GM21526 (cell line): Measurements from ENCODE around the gene MOV10L1.
"Not testable (repeated sequence)": the region's sequence is repeated elsewhere in the genome, so short reads cannot be mapped to it uniquely, and the experiment has no call there.

Experiments used
- ATAC-seq: cut with Tn5 transposase; IDR thresholded peaks from one replicate; pipeline ENCODE4 v1.9.1; 2021; ENCODE audit warnings: moderate library complexity; ENCODE audit not compliant: unreplicated experiment, low FRiP score

The MOV10L1 gene

GRCh38 chr22:50151571-50152537 lies 62.0 kb downstream of the MOV10L1 start:
- no peak for ATAC-seq

DNA sequence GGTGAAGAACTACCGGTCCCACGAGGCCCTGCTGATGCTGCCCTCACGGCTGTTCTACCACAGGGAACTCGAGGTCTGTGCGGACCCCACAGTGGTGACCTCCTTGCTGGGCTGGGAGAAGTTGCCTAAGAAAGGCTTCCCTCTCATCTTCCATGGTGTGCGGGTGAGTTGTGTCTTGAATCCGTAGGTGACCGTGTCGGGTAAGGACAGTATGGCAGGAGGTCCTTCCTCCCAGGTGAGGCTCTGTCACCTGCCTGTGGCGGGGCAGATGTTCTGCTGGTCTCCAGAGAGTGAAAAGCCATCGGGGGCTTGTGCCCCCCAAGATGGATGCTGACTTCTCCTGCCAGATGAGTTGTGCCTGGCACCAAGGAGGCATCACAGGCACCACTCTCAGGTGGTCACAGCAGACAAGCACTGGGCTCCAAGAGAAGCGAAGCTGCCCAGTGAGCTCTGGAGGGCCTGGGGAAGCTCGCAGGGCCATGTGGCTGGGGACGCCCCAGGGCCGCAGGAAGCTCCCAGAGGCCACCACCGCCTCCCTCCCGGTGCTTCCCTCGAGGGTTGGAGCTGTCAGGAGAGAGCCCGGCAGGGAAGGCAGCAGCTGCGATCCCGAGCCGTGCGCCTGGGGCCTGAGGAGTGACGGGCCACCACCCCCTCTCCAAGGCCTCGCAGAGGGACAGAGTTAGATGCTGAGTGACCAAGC lies 63.4 kb downstream of the MOV10L1 start:
- no peak for ATAC-seq

GRCh38 chr22:50153756-50154140 lies 63.9 kb downstream of the MOV10L1 start:
- no peak for ATAC-seq

GRCh38 chr22:50157709-50158375 lies 68.0 kb downstream of the MOV10L1 start:
- no peak for ATAC-seq

- ATAC-seq = no peak
These were observed 71.1 kb downstream of the MOV10L1 start for GRCh38 chr22:50160947-50161346.

DNA sequence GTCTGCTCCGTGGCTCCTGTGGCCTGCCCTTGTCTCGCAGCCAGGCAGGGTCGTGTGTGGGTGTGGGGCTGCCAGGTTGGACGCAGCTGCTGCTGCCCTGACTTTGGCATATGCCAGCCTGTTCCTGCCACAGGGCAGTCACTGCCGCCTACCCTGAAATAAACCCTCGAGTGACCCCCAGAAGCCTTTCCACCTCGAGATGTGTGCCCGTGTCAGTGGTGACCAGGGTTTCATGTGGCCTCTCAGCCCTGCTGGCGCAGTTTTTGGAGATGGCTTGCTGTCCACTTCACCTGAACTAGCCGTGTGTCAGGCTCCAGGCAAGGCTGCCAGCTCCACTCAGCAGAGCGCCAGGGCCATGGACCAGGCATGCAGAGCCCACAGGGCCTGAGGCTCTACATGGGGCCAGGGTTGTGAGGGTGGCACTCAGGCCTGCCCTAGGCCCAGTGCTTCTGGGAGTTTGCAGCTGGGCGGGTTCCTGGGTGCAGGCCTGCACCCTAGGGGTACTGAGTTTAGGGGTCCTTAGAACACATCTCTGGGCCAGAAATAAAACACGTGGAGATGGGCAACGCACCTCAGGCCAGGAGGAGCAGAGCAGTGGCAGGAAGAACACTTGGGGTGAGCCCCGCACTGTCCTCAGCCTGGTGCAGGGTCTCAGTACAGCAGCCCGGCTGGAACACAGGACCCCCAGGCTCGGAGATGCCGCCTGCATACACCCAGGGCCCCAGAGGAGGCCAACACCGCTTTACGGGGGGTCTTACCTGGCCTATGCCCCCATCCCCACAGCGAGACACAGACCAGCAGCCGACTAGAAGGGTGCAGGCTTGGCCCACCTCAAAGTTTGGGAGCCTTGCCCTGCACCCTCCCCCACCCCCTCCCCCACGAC lies 71.9 kb downstream of the MOV10L1 start:
- ATAC-seq = no peak

DNA sequence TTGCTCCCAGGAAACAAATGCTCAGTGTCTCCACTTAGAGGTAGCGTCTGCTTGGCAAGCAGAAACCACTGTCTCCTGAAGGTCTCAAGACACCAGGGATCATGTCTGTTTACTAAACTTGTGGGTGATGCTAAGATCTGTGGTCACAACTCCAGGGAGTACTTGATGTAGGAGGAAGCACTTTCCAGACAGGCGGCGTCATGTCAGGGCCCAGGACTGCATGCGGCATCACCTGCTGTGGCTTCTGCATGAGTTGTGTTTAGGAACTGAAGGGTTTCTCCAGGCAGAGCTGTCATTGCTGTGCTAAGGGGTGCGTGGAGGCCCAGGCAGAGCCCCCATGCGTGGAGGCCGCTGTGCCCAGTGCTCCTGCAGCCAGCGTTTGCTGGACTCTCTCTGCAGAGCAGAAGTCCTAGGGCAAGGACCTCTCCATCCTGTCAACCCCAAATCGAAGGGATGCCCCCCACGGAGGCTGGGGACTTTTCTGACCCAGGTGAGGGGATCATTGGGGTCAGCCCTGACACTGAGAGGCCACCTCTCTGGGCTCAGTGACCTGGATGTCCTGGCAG lies 72.7 kb downstream of the MOV10L1 start:
- no peak for ATAC-seq

DNA sequence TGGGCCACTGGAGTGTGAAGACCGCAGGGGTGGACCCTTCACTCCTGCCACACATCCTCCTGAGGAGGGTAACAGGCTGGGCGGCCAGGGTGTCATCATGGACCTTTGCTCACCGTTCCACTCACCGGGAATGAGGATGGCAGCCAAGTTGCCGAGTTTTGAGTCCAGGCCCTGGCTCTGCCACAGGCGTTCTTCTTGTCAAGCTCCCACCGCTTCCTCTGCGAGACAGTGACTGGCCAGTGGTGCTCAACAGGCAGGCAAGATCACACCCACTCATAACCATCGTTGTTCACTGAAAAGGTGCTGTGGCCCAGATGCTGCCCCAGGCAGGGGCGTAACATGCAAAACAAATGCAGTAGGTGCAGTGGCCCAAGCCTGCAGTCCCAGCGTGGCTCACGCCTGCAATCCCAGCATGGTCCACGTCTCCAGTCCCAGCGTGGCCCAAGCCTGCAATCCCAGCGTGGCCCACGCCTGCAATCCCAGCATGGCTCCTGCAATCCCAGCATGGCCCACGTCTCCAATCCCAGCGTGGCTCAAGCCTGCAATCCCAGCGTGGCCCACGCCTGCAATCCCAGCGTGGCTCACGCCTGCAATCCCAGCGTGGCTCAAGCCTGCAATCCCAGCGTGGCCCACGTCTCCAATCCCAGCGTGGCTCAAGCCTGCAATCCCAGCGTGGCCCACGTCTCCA lies 75.8 kb downstream of the MOV10L1 start:
- no peak for ATAC-seq

GRCh38 chr22:50167689-50168489 lies 78.1 kb downstream of the MOV10L1 start:
- no peak for ATAC-seq

GRCh38 chr22:50168490-50169180 lies 78.8 kb downstream of the MOV10L1 start:
- ATAC-seq = not testable (repeated sequence)

DNA sequence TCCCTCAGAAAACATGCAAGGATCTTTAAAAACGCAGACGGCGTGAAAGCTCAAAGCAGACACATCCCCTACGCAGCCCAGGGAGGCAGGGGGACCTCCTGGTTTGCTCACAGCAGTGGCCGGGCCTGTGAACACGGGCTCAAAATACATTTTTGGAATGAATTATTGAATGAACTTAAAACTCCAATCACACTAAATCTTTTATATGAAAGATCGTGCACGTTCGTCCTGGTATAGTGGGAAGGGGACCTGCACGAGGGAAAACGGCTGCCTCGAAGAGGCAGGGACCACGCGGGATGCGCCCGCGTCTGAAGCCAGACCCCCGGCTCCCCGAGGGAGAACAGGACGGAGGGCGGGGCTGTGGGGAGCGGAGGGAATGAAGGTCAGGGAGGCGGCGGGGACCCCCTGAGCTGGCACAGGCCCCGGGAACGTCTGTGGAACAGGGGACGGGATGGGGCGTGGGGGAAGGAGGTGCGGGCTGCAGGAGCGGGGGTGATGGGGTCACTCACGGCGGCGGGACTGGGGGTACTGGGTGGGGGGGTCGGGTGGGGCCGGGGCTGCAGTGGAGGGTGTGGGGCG lies 79.5 kb downstream of the MOV10L1 start:
- no peak for ATAC-seq

DNA sequence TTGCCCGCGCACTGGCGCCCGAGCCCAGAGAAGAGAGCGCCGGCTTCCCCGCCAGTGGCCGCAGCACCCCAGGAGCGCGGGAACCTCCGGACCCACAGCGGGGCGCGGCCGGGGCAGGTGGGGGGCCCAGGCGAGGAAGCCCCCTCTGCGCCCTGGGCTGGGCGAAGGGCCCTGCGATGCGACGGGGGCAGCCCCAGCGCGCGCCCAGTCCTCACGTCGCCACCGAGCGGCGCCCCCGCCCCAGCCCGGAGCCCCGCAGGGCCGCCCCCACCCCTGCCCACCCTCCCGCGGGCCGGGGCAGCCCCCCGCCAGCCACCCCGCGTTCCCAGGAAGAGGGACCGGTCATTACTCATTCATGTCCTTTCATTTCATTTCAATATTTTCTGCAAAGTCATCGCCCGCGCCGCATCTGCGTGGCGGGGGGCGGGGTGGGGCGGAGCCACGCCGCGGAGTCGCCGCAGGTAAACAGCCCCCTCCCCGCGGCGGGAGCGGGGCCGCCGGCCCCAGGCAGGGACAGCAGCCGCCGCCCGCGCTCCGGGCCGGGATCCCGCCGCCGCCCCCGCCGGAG lies 80.1 kb downstream of the MOV10L1 start:
- ATAC-seq = no peak

DNA sequence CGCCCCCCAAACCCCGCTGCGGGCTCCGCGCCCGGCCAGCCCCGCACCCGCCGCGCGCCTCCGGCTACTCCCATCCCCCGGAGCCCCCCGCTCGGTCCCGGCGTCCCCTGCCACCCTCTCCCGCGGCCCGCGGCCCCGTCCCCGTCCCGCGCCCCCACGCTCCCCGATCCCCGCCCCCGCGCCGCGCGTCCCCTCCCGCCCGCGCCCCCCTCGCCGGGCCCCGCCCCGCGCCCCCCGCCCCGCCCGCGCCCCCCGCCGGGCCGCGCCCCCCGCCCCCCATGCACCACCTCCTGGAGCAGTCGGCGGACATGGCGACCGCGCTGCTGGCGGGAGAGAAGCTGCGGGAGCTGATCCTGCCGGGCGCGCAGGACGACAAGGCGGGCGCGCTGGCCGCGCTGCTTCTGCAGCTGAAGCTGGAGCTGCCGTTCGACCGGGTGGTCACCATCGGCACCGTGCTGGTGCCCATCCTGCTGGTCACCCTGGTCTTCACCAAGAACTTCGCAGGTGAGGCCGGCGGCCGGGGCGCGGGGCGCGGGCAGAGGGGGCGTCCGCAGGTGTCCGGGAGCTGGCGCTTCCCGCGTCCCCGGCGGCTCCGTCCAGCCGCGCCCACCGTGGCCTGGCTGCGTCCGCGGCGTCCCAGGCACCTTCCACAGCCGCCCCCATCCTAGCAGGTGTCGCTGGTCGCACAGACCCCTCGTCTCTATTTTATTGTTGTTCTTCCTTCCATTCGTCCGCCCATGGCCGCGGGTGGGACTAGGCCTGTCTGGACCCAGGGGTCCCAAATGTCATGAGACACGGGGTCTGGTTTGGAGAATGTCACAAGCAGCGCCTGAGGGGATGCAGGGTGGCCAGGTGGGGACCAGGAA lies 80.9 kb downstream of the MOV10L1 start, which contains the start of gene PANX2:
Gene PANX2, plus strand, starts transcription at position 279 of the 866 bp plus-strand sequence. Its CDS starts 0 bp downstream, at position 279.
- ATAC-seq = no peak

GRCh38 chr22:50171319-50171964 lies 81.6 kb downstream of the MOV10L1 start:
- no peak for ATAC-seq

DNA sequence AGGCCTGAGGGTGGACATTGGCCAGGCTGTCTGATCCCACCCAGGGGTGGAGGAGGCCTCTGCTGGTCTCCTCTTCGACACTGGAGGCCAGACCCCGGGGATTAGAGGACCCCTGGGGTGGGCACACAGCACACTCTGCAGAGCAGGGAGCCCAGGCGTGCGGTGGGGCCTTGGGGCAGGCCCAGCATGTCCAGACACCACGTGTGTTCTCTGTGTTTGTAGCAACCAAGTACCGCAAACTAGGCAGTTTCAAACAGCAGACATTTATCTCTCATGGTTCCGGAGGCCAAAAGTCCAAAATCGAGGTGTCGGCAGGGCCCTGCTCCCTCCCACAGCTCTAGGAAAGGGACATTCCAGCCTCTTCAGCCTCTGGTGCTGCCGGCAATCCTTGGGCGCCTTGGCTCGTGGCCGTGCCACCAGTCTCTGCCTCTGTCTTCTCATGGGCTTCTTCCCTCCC lies 82.2 kb downstream of the MOV10L1 start:
- ATAC-seq = no peak
